HG03095 (cell line): ENCODE measurements around the gene FBXW2.
"Not testable (repeated sequence)": the region's sequence is repeated elsewhere in the genome, so short reads cannot be mapped to it uniquely, and the experiment has no call there.

ENCODE experiments used
- ATAC-seq: cut with Tn5 transposase; IDR thresholded peaks from one replicate; pipeline ENCODE4 v1.9.1; 2021; ENCODE audit warnings: moderate library complexity; ENCODE audit not compliant: unreplicated experiment

The FBXW2 gene

DNA sequence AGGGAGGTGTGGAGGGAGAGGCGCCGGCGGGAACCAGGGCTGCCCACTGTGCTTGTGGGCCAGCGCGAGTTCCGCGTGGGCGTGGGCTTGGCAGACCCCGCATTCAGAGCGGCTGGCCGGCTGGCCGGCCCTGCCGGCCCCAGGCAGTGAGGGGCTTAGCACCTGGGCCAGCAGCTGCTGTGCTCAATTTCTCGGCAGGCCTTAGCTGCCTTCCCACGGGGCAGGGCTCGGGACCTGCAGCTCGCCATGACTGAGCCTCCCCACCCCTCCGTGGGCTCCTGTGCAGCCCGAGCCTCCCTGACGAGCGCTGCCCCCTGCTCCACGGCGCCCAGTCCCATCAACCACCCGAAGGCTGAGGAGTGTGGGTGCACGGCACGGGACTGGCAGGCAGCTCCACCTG is 46.9 kb downstream of the FBXW2 start:
- not testable (repeated sequence) for ATAC-seq

DNA sequence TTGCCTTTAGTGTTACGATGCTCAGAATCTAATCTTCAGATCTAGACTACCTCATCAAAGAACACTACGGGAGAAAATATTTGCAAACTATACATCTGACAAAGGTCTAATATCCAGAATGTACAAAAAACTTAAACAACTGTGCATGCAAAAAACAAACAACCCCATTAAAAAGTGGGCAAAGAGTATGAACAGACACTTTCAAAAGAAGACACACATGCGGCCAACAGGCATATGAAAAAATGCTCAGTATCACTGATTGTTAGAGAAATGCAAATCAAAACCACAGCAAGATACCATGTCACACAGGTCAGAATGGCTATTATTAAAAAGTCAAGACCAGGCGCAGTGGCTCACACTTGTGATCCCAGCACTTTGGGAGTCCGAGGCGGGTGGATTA is 47.9 kb downstream of the FBXW2 start:
- ATAC-seq: no peak

DNA sequence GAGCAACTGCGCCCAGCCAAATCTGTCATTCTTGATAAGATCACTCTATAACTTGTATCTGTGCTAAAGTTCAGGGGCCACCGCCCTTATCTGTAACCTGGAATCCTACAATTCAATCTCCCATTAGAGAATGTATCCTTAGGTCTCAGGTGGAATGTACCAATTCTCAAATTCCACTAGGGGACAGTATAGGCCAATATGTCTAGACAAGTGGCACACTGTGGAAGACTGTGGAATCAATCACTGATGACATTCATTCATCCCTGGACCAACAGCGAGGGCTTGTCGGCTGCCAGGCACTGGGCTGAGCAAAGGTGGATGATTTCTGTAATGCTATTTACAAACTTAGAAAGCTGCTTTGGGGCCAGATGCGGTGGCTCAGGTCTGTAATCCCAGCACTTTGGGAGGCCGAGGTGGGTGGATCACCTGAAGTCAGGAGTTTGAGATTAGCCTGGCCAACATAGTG is 50.2 kb downstream of the FBXW2 start:
- no peak for ATAC-seq

DNA sequence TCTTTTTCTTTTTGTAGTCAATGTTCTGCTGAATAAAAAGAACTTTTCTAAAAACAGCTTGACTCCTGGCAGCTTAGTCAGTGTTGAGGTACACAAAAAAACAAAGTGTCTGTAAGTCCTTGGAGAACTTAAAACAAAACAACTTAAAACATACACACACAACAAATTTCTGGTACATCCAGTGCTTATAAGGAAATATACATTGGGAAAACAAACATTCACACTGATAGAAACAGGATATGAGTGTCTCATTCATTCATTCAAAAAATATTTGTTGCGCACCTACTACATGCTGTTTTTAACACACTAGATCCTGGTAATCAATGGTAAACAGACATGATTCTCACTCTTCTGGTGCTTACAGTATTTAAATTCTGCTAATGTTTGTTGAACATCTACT is 51.5 kb downstream of the FBXW2 start:
- no peak for ATAC-seq

GRCh38 chr9:120741191-120741590 is 52.0 kb downstream of the FBXW2 start:
- no peak for ATAC-seq

DNA sequence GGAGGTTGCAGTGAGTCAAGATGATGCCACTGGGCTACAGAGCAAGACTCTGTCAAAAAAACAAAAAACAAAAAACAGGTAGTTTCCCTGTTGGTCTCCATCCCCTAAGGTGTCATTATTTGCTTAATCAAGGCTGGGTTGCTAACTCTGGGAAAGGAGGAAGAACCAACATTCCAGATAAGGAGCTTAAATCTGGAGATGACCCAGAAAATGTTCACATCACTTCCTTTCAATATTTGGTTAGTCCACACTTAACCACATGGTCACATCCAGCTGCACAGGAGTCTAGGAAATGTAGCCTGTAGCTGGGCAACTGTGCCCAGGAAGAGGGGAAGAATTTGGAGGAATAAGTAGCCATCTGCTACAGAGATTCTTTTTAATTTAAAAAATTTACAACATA is 53.1 kb downstream of the FBXW2 start:
- ATAC-seq: no peak

- no peak for ATAC-seq
These were observed 55.6 kb downstream of the FBXW2 start for GRCh38 chr9:120737416-120738165.

DNA sequence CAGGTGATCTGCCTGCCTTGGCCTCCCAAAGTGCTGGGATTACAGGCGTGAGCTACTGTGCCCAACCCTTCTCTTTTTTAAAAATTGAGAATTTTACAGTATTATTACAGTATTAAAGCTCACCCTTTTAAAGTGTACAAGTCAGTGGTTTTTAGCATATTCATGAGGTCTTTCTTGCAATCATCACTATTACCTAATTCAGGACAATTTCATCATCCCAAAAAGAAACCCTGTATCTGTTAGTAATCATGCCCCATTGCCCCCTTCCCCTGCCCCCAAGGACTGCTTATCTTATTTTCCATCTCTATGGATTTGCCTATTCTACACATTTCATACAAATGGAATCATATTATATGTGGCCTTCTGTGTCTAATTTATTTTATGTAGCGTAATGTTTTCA is 56.3 kb downstream of the FBXW2 start:
- no peak for ATAC-seq

DNA sequence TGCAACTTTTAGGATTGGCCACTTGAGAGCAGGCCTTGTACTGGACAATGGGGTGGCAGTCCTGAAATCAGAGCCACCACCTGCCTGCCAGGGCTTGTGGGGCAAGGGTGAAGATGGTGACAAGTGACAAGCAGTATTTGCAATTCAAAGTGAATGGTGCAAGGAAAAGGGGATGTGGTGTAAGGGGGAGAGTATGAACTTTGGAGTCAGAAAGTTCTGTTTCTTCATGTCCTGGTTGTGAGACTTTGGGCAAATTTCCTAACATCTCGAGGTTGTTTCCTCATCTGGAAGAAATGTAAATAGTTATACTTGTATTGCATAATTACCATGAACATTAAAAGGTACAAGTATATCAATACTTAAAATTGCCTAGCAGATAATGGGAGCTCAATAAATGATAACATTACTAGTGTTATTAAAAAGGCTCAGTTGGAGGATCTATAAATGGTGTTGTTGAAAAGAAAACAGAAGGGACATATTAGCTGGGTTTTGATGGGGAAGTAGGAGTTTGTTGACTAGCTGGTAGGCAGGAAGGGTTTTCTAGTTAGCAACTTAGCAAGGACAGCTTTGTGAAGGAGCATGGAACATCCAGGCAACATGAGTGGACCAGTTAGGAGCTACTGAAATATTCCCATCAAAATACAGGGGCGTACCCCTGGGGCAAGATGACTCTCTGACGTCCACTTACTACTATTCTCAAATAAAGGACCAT is 57.6 kb downstream of the FBXW2 start:
- ATAC-seq: no peak

- ATAC-seq: no peak
These were observed 58.4 kb downstream of the FBXW2 start for GRCh38 chr9:120734607-120735410.

GRCh38 chr9:120733190-120733589 is 60.0 kb downstream of the FBXW2 start:
- ATAC-seq: no peak

GRCh38 chr9:120730654-120731514 is 62.3 kb downstream of the FBXW2 start:
- no peak for ATAC-seq

- no peak for ATAC-seq
These were observed 63.4 kb downstream of the FBXW2 start for GRCh38 chr9:120729791-120730241.

- no peak for ATAC-seq
These were observed 66.7 kb downstream of the FBXW2 start for GRCh38 chr9:120726484-120726883.

- ATAC-seq: no peak
These were observed 67.3 kb downstream of the FBXW2 start for GRCh38 chr9:120725907-120726306.

DNA sequence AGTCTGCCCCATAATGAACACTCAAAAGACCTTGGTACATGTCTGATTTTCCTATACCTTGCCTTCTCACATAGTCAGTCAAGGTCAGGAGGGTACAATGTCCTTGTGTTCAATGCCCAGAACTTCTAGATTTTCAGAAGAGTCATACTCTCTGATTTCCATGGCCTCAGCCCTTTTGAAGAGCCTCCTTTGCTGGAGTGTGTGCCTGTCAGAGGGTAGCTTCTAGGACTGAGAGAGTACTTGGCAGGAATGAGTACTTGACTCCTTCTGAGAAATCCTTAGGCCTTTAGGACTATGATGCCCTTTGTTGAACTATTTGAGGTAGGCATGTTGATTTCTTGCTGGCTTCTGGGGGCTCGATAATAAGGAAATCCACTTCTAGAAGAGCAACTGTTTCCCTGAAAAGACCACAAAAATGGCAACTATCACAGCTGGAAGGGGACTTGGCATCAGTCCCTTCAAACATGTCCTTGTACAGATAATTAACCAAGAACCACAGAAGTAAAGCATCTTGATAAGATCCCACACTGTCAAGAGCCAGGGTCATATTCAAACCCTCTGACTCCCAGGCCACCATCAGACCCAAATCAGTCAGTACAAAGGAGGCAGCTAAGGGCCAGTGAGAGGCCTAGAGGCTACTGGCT is 68.3 kb downstream of the FBXW2 start:
- no peak for ATAC-seq

- ATAC-seq: no peak
These were observed 69.7 kb downstream of the FBXW2 start for GRCh38 chr9:120723565-120723964.

DNA sequence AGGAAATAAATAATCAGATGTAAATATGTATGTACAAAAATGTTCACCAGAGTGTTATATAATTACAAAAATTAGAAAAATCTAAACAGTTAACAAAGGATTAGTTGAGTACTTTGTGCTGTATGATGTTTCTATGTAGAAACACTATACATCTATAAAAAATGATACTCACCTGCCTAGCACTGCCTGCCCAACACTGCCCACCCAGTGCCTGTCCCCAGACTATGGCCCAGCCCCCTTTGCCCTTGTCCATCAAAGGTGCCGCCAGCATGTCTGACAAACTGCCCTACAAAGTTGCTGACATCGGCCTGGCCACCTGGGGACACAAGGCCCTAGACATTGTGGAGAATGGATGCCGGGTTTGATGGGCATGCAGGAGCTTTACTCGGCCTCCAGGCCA is 72.8 kb downstream of the FBXW2 start:
- ATAC-seq: no peak

DNA sequence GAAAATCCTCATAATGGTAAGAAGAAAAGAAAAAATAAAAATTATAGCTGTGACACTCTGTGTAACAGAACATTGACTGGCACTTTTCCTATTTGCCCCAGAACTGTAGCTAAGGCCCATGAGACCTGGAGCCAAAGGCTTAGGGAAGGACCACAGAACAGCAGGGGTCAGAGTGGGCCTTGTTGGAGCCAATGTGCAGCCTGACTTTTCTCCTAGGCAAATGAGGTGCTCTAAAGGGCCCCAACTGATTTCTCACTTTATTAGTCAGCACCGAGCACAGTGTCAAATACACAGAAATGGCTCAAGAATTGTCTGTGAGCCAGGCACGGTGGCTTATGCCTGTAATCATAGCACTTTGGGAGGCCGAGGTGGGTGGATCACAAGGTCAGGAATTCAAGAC is 74.9 kb downstream of the FBXW2 start:
- no peak for ATAC-seq

GRCh38 chr9:120717176-120717575 is 76.0 kb downstream of the FBXW2 start:
- ATAC-seq: no peak
